Kidney (tissue), 14 donors: ENCODE results near the gene SRRM4. TPM values are rescaled to one million over a fixed set of nuclear protein-coding genes. Genes with fewer than 3 reads are reported as not detected.

Experiments used
- DNase-seq, 5 donors: peaks; one replicate each; pipeline ENCODE4 v3.0.0-alpha.2; 2013 to 2020
- FAIRE-seq: peaks from 2 replicates; lab custom pipeline; 2012; peaks lifted over from hg19 to GRCh38; lab: Jason Lieb, UNC
- H3K27ac ChIP-seq, 2 donors: one replicate each; pipeline ENCODE4 v1.7.0; 2013; ENCODE audit warnings: low read depth in 2 of 2, low read length in 2 of 2, inconsistent platforms in 1 of 2
- H3K27me3 ChIP-seq: one replicate; pipeline ENCODE4 v1.7.1; 2013; ENCODE audit warnings: low read length, inconsistent platforms; ENCODE audit not compliant: control insufficient read depth, insufficient read depth
- H3K36me3 ChIP-seq, 3 donors: one replicate each; pipeline versions ENCODE4 v1.7.0 to v1.7.1; 2013; ENCODE audit warnings: low read length in 3 of 3, control low read depth in 1 of 3, inconsistent platforms in 1 of 3; ENCODE audit not compliant: insufficient read depth in 3 of 3, control insufficient read depth in 2 of 3
- H3K4me1 ChIP-seq, 3 donors: one replicate each; pipeline versions ENCODE4 v1.7.0 to v1.7.1; 2013; ENCODE audit warnings: low read length in 3 of 3, inconsistent platforms in 1 of 3, low read depth in 1 of 3; ENCODE audit not compliant: control insufficient read depth in 2 of 3, insufficient read depth in 2 of 3
- H3K4me3 ChIP-seq, 3 donors: one replicate each; pipeline versions ENCODE4 v1.7.0 to v1.8.1; 2013; ENCODE audit warnings: low read length in 3 of 3, control low read depth in 1 of 3, inconsistent platforms in 1 of 3
- H3K9ac ChIP-seq, 3 donors: one replicate each; pipeline versions ENCODE4 v1.7.0 to v1.7.1; 2013; ENCODE audit warnings: low read length in 3 of 3, control low read depth in 1 of 3, inconsistent platforms in 1 of 3
- H3K9me3 ChIP-seq, 3 donors: one replicate each; pipeline versions ENCODE4 v1.7.0 to v1.7.1; 2013; ENCODE audit warnings: low read length in 3 of 3, control low read depth in 1 of 3, inconsistent platforms in 1 of 3; ENCODE audit not compliant: control insufficient read depth in 2 of 3, insufficient read depth in 1 of 3
- CTCF ChIP-seq: IDR thresholded peaks from 3 replicates; pipeline ENCODE4 v1.5.1; 2012; ENCODE audit warnings: mild to moderate bottlenecking, moderate library complexity, borderline replicate concordance; ENCODE audit not compliant: insufficient read depth; ENCODE audit errors: extremely low read depth
- intact Hi-C: fragments of 100-400 bp; cut with DNase I; formaldehyde crosslinking; loops from one replicate; pipeline ENCODE4 v1.11.1; 2022
- polyA plus RNA-seq: library from polyadenylated mRNA; stranded (reverse); fragments of 350-450 nt; fragmentation: Illumina TruSeq; extraction: RNeasy Lipid Tissue Mini Kit (QIAGEN cat#74804); gene quantifications from one replicate; pipeline ENCODE4 v1.2.3, GENCODE V29; 2014; ENCODE audit warnings: low read depth, low replicate concordance; ENCODE audit not compliant: insufficient read depth
- total RNA-seq: library from RNA; stranded (reverse); fragmentation: NEBNext Ultra II Directional; extraction: Animal tissue kit (Norgen Biotek cat#: 25700); gene quantifications from one replicate; pipeline ENCODE4 v1.2.1, GENCODE V29; 2021
- donor health status: control.
- donor health status: control.
- donor health status: control.
- donor health status: control.
- donor health status: control.
- donor health status: DM: yes; HTN: yes; CAD: no.
- donor health status: Normal renal cell carcinoma (clear cell type).

Gene SRRM4
- total and polyA plus RNA-seq, 2 donors from 2014 or later, result 0.06 to 0.17 TPM

- DNase-seq, result no peak
Measured at GRCh38 chr12:119157528-119157927, 176.2 kb downstream of the SRRM4 start.

GRCh38 chr12:119157978-119158377, 176.6 kb downstream of the SRRM4 start:
- TF ChIP-seq CTCF, result no peak
- H3K9me3 ChIP-seq, result no peaks in the 10 kb centered on the region
- FAIRE-seq (no peak), DNase-seq (peak in 1 of 5 donors; percentile 22)
- no peaks in the 10 kb centered on the region for H3K4me1 ChIP-seq
- H3K27ac ChIP-seq, result no peak overlapping the region
- H3K9ac ChIP-seq, result no peak overlapping the region
- no peaks in the 10 kb centered on the region for H3K36me3 ChIP-seq
- no peaks in the 10 kb centered on the region for H3K27me3 ChIP-seq
- H3K4me3 ChIP-seq, result no peak overlapping the region
- intact Hi-C loops, result no loop called here

More at GRCh38 chr12:119157528-119157927, 176.2 kb downstream of the SRRM4 start:
- TF ChIP-seq CTCF, result no peak
- intact Hi-C loops, result no loop called here
- Histone ChIP-seq H3K4me3 (no peak overlapping the region), H3K4me1 (no peaks in the 10 kb centered on the region), H3K9ac (no peak overlapping the region), H3K27me3 (peaks cover 4% of the 10 kb centered on the region), H3K27ac (no peak overlapping the region), H3K9me3 (no peaks in the 10 kb centered on the region), H3K36me3 (no peaks in the 10 kb centered on the region)
- no peak for FAIRE-seq

GRCh38 chr12:119158402-119158801, 177.1 kb downstream of the SRRM4 start:
- H3K9ac ChIP-seq, result no peak overlapping the region
- no peak for TF ChIP-seq CTCF
- H3K27me3 ChIP-seq, result no peaks in the 10 kb centered on the region
- no peaks in the 10 kb centered on the region for H3K36me3 ChIP-seq
- DNase-seq (no peak), FAIRE-seq (no peak)
- H3K4me3 ChIP-seq, result no peak overlapping the region
- intact Hi-C loops, result no loop called here
- H3K9me3 ChIP-seq, result no peaks in the 10 kb centered on the region
- H3K27ac ChIP-seq, result no peak overlapping the region
- no peaks in the 10 kb centered on the region for H3K4me1 ChIP-seq

GRCh38 chr12:119159844-119160243, 178.5 kb downstream of the SRRM4 start:
- Histone ChIP-seq H3K9me3 (no peaks in the 10 kb centered on the region), H3K9ac (no peak overlapping the region), H3K27ac (no peak overlapping the region), H3K27me3 (no peaks in the 10 kb centered on the region), H3K36me3 (no peaks in the 10 kb centered on the region), H3K4me3 (no peak overlapping the region), H3K4me1 (no peaks in the 10 kb centered on the region)
- TF ChIP-seq CTCF, result no peak
- FAIRE-seq, result no peak
- intact Hi-C loops, result no loop called here
- DNase-seq, result no peak
